ENCODE data around the gene EFCAB7. TPM values are rescaled to one million over a fixed set of nuclear protein-coding genes. Genes with fewer than 3 reads are reported as not detected.

EFCAB7 gene
- polyA plus RNA-seq, 1 donor (not counting 4 experiments of a cell fraction or from before 2014, with no cell fraction given): 4.9 TPM

DNA sequence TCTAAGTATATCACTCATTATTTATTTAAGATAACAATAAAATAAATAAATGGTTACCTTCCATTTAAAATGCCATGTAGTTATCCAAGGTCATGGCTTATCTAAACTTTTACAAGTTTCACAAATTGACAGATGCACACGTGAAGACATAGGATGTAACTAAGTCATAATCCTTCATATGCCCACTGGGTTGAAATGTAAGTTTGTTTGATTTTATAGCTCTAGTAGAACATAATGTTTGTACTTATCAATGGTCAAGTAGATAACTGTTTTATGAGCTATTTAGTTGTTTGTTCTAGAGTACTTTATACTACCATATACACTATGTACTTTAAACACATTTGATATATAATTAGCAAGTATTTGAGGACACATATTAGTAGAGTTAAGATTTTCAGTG is 43.3 kb upstream of the EFCAB7 start:
- H3K4me2 ChIP-seq (ENCODE audit: control insufficient read depth, extremely low read depth, insufficient read depth, low read depth, low read length): no peak overlapping the region
- dilution Hi-C loops (cut with MboI; ENCODE audit: extremely low pct_ligation_motif_present, low sequenced_read_pairs): no loop called here
- H3K27me3 ChIP-seq (ENCODE audit: control insufficient read depth, extremely low read depth, insufficient read depth, low read length): no peaks in the 10 kb centered on the region
- H4K20me1 ChIP-seq (ENCODE audit: control insufficient read depth, extremely low read depth, insufficient read depth, low read length): no peaks in the 10 kb centered on the region
- H3K4me1 ChIP-seq (ENCODE audit: control insufficient read depth, extremely low read depth, insufficient read depth, low read length): no peaks in the 10 kb centered on the region
- H3K36me3 ChIP-seq (ENCODE audit: control insufficient read depth in 2 of 2, extremely low read depth in 1 of 2, insufficient read depth in 2 of 2, low read length in 2 of 2): no peaks in the 10 kb centered on the region
- FAIRE-seq (no peak), DNase-seq (ENCODE audit: low read depth, low spot score) (no peak)
- H2AFZ ChIP-seq (ENCODE audit: control insufficient read depth, low read length): no peak overlapping the region
- no peak overlapping the region for H3K27ac ChIP-seq (ENCODE audit: control insufficient read depth, insufficient read depth, low read length)
- no peaks in the 10 kb centered on the region for H3K9me3 ChIP-seq (ENCODE audit: control insufficient read depth, low read depth, low read length)
- H3K9ac ChIP-seq (ENCODE audit: control insufficient read depth, extremely low read depth, insufficient read depth, low read length): no peak overlapping the region
- no peak overlapping the region for H3K4me3 ChIP-seq (ENCODE audit: control insufficient read depth in 2 of 3, extremely low read depth in 1 of 3, insufficient read depth in 2 of 3, low read depth in 1 of 3, low read length in 3 of 3)
- no peaks in the 10 kb centered on the region for H3K79me2 ChIP-seq (ENCODE audit: control insufficient read depth, insufficient read depth, low read length)
- TF ChIP-seq EZH2 (IDR thresholded peaks at IDR 0.05; ENCODE audit: low read length): no peak
- TF ChIP-seq, protein P1, sequence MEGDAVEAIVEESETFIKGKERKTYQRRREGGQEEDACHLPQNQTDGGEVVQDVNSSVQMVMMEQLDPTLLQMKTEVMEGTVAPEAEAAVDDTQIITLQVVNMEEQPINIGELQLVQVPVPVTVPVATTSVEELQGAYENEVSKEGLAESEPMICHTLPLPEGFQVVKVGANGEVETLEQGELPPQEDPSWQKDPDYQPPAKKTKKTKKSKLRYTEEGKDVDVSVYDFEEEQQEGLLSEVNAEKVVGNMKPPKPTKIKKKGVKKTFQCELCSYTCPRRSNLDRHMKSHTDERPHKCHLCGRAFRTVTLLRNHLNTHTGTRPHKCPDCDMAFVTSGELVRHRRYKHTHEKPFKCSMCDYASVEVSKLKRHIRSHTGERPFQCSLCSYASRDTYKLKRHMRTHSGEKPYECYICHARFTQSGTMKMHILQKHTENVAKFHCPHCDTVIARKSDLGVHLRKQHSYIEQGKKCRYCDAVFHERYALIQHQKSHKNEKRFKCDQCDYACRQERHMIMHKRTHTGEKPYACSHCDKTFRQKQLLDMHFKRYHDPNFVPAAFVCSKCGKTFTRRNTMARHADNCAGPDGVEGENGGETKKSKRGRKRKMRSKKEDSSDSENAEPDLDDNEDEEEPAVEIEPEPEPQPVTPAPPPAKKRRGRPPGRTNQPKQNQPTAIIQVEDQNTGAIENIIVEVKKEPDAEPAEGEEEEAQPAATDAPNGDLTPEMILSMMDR (optimal IDR thresholded peaks at IDR 0.05 in 1 of 3, IDR thresholded peaks at IDR 0.05 in 1 of 3, conservative IDR thresholded peaks at IDR 0.05 in 1 of 3; ENCODE audit: extremely low read depth in 1 of 3, insufficient read depth in 2 of 3, low read length in 3 of 3): no peak
- H3K9me1 ChIP-seq (ENCODE audit: control insufficient read depth, extremely low read depth, insufficient read depth, low read length): no peaks in the 10 kb centered on the region

DNA sequence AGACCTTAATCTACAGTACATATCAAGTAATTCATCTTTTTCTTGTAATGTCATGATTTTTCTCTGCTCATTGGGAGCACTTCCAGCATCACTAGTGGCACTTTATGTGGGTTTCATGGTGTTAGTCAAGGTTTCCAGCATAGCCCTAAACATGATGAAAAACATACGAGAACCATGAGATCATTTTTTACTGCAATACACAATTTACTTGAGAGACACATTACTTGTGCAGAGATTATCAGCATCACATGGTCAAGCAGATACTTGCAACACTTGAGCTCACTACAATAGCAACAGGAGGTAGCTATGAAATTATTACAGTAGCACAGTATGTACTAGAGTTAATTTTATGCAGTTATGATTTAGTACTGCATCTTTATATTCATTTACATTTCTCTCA is 36.7 kb upstream of the EFCAB7 start:
- Histone ChIP-seq H3K9me3 (ENCODE audit: control insufficient read depth, low read depth, low read length) (no peaks in the 10 kb centered on the region), H3K79me2 (ENCODE audit: control insufficient read depth, insufficient read depth, low read length) (no peaks in the 10 kb centered on the region), H3K9me1 (ENCODE audit: control insufficient read depth, extremely low read depth, insufficient read depth, low read length) (no peaks in the 10 kb centered on the region), H4K20me1 (ENCODE audit: control insufficient read depth, extremely low read depth, insufficient read depth, low read length) (no peaks in the 10 kb centered on the region), H3K9ac (ENCODE audit: control insufficient read depth, extremely low read depth, insufficient read depth, low read length) (no peak overlapping the region), H3K4me3 (ENCODE audit: control insufficient read depth in 2 of 3, extremely low read depth in 1 of 3, insufficient read depth in 2 of 3, low read depth in 1 of 3, low read length in 3 of 3) (no peak overlapping the region), H3K27me3 (ENCODE audit: control insufficient read depth, extremely low read depth, insufficient read depth, low read length) (no peaks in the 10 kb centered on the region), H2AFZ (ENCODE audit: control insufficient read depth, low read length) (no peak overlapping the region), H3K4me2 (ENCODE audit: control insufficient read depth, extremely low read depth, insufficient read depth, low read depth, low read length) (no peak overlapping the region), H3K36me3 (ENCODE audit: control insufficient read depth in 2 of 2, extremely low read depth in 1 of 2, insufficient read depth in 2 of 2, low read length in 2 of 2) (no peaks in the 10 kb centered on the region), H3K27ac (ENCODE audit: control insufficient read depth, insufficient read depth, low read length) (no peak overlapping the region), H3K4me1 (ENCODE audit: control insufficient read depth, extremely low read depth, insufficient read depth, low read length) (no peaks in the 10 kb centered on the region)
- no peak for DNase-seq (ENCODE audit: low read depth, low spot score)
- FAIRE-seq: no peak
- TF ChIP-seq, protein P1 (optimal IDR thresholded peaks at IDR 0.05 in 1 of 3, IDR thresholded peaks at IDR 0.05 in 1 of 3, conservative IDR thresholded peaks at IDR 0.05 in 1 of 3; ENCODE audit: extremely low read depth in 1 of 3, insufficient read depth in 2 of 3, low read length in 3 of 3): no peak
- TF ChIP-seq EZH2 (IDR thresholded peaks at IDR 0.05; ENCODE audit: low read length): no peak
- dilution Hi-C loops (cut with MboI; ENCODE audit: extremely low pct_ligation_motif_present, low sequenced_read_pairs): no loop called here
